ENCODE measurements around the gene TBC1D22B. TPM values are rescaled to one million over a fixed set of nuclear protein-coding genes. Genes with fewer than 3 reads are reported as not detected.

TBC1D22B gene
- total and polyA plus RNA-seq, 9 of the 15 experiments (the other 6 are each of a cell fraction or from before 2014, with no cell fraction given), result 4.8 to 24.2 (median 13.5) TPM

- no peaks in the 10 kb centered on the region for H3K9me3 ChIP-seq (replicated peaks; ENCODE audit: control insufficient read depth, insufficient read depth, low read depth, low read length)
- no peaks in the 10 kb centered on the region for H3K27me3 ChIP-seq (ENCODE audit: control insufficient read depth in 2 of 2, insufficient read depth in 2 of 2, low read length in 2 of 2)
- no peak overlapping the region for H2AFZ ChIP-seq (ENCODE audit: low read depth, low read length)
- H3K79me2 ChIP-seq (ENCODE audit: control insufficient read depth, insufficient read depth, low read length), result no peaks in the 10 kb centered on the region
- H3K4me2 ChIP-seq (ENCODE audit: insufficient read depth, low read length), result no peak overlapping the region
- in situ Hi-C loops (cut with MboI), result no loop called here
- 71% methylated on average over 4 of the region's 4 CpGs for WGBS (ENCODE audit: insufficient coverage, low coverage, missing lambda C conversion rate)
- no peak overlapping the region for H3K9ac ChIP-seq (ENCODE audit: insufficient read depth in 1 of 2, low read depth in 2 of 2, low read length in 2 of 2)
- DNase-seq (ENCODE audit: extremely low read depth in 1 of 4, low spot score in 3 of 4), result no peak
- H3K4me3 ChIP-seq, result no peak overlapping the region
- FAIRE-seq, result no peak
- H3K36me3 ChIP-seq (ENCODE audit: control insufficient read depth, insufficient read depth, low read length), result peaks cover 81% of the 10 kb centered on the region
- no peaks in the 10 kb centered on the region for H3K4me1 ChIP-seq (replicated peaks in 1 of 2; ENCODE audit: control insufficient read depth in 2 of 2, insufficient read depth in 2 of 2, low read length in 2 of 2)
- CTCF ChIA-PET (ENCODE audit: low intra/inter-chr PET ratio), result no interaction called here
- POLR2A ChIA-PET, result interaction anchor here (0.6 to 1.2 kb wide), 5 partner anchors 10 to 1110 kb away, joined by 3 to 6 read pairs (median 3); partner anchors contain the start of gene RNF8
- intact Hi-C loops (cut with micrococcal nuclease), result no loop called here
- H4K20me1 ChIP-seq (replicated peaks; ENCODE audit: control insufficient read depth, insufficient read depth, low read length), result no peaks in the 10 kb centered on the region; the same call in 1 of the 2 replicates
- H3K27ac ChIP-seq (ENCODE audit: extremely low read depth, low read depth, low read length), result no peak overlapping the region
- no peaks in the 10 kb centered on the region for H3K9me1 ChIP-seq (ENCODE audit: control insufficient read depth, insufficient read depth, low read length)
- no peak for ATAC-seq
- TF ChIP-seq ELK3 (CRISPR knock-in tag; IDR thresholded peaks at IDR 0.05), result no peak
- no peak for TF ChIP-seq IRF2 (CRISPR knock-in tag; IDR thresholded peaks at IDR 0.05)
- no peak for TF ChIP-seq NCOA4 (IDR thresholded peaks at IDR 0.05; ENCODE audit: partially characterized antibody)
- no peak for TF ChIP-seq MYNN (IDR thresholded peaks at IDR 0.05)
- TF ChIP-seq MYNN (CRISPR knock-in tag; IDR thresholded peaks at IDR 0.05), result no peak
- BruUV-seq (replicated peaks), result no TSS peak
Measured at GRCh38 chr6:37376078-37376743, 118.6 kb downstream of the TBC1D22B start.
